WERI-Rb-1 (cell line): ENCODE results near the gene ANKRD60.

ENCODE experiments used
- DNase-seq: peaks from one replicate; pipeline ENCODE4 v3.0.0-alpha.2; 2020
- H3K27ac ChIP-seq: fragments of 250-450 bp; sonication (Bioruptor Pico); 2 replicates; pipeline ENCODE4 v1.5.1; 2020; ENCODE audit warnings: mild to moderate bottlenecking, moderate library complexity
- H3K27me3 ChIP-seq: fragments of 250-450 bp; sonication (Bioruptor Pico); 2 replicates; pipeline ENCODE4 v1.5.1; 2021; ENCODE audit warnings: mild to moderate bottlenecking, low read depth, moderate library complexity; ENCODE audit not compliant: insufficient read depth, severe bottlenecking
- H3K36me3 ChIP-seq: fragments of 250-450 bp; sonication (Bioruptor Pico); 2 replicates; pipeline ENCODE4 v1.5.1; 2020; ENCODE audit warnings: mild to moderate bottlenecking, moderate library complexity
- H3K4me3 ChIP-seq: 2 replicates; pipeline ENCODE4 v1.5.1; 2011; ENCODE audit warnings: low read depth, mild to moderate bottlenecking, control low read depth, low read length
- H3K9me3 ChIP-seq: fragments of 250-450 bp; sonication (Bioruptor Pico); 2 replicates; pipeline ENCODE4 v1.5.1; 2021; ENCODE audit warnings: mild to moderate bottlenecking, moderate library complexity; ENCODE audit not compliant: severe bottlenecking
- TF ChIP-seq, protein P1 (sequence below): IDR thresholded peaks from 2 replicates; pipeline ENCODE4 v1.5.1; 2011; ENCODE audit warnings: low read depth, mild to moderate bottlenecking, control low read depth, inconsistent platforms, low read length

The ANKRD60 gene

DNA sequence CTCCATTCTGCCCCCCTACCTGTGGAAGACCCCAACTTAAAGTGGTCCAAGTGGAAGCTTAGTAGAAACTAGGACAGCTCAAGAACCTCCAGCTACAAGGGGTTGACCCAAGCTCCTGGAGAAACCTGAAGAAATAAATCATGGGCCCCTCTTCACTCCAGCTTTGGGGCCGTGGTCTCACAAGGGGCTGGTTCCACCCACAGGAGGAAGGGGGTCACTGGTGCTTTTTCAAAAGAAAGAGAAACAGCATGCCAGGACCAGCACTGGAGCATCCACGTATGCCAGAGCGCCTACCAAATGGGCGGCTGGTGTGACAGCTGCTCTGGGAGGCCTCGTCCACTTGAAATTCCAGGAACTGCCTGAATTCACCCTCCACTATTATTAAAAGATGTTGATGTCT is 14.4 kb upstream of the ANKRD60 start:
- Histone ChIP-seq H3K4me3 (no peak overlapping the region), H3K27ac (no peak overlapping the region), H3K9me3 (no peaks in the 10 kb centered on the region), H3K36me3 (no peaks in the 10 kb centered on the region), H3K27me3 (peaks cover 6% of the 10 kb centered on the region)
- TF ChIP-seq, protein P1, sequence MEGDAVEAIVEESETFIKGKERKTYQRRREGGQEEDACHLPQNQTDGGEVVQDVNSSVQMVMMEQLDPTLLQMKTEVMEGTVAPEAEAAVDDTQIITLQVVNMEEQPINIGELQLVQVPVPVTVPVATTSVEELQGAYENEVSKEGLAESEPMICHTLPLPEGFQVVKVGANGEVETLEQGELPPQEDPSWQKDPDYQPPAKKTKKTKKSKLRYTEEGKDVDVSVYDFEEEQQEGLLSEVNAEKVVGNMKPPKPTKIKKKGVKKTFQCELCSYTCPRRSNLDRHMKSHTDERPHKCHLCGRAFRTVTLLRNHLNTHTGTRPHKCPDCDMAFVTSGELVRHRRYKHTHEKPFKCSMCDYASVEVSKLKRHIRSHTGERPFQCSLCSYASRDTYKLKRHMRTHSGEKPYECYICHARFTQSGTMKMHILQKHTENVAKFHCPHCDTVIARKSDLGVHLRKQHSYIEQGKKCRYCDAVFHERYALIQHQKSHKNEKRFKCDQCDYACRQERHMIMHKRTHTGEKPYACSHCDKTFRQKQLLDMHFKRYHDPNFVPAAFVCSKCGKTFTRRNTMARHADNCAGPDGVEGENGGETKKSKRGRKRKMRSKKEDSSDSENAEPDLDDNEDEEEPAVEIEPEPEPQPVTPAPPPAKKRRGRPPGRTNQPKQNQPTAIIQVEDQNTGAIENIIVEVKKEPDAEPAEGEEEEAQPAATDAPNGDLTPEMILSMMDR: no peak
- no peak for DNase-seq

DNA sequence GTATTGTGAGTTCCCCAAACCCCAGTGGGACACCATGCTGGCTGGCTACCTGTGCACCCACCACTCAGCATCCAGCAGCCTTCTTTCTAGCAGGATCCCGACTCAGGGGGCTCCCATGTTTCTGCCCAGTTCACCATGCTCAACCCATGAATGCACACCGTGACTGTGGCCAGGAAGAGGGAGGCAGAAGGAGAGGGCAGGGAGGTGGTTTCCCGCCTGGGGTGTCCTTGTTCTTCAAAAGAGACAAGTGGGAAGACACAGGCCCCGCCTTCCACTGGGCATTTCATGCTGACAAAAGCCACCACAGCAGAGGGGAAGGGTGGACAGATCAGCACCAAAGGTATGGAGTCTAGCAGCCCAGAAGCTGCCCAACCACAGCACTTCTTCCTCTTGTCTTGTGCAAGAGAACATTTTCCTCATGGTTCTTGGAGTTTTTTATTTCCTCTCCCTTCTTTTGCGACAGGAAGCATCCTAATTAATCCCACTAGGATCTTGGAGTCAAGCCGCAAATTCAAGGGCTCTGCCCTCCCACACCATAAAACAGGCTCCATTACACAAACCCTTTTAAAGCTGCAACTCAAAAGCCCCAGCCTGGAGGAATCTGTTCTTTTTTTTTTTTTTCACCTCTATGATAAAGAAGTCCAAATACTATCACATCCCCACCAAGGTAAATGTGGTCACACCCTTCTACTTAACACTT is 13.5 kb upstream of the ANKRD60 start:
- H3K36me3 ChIP-seq: no peaks in the 10 kb centered on the region

DNA sequence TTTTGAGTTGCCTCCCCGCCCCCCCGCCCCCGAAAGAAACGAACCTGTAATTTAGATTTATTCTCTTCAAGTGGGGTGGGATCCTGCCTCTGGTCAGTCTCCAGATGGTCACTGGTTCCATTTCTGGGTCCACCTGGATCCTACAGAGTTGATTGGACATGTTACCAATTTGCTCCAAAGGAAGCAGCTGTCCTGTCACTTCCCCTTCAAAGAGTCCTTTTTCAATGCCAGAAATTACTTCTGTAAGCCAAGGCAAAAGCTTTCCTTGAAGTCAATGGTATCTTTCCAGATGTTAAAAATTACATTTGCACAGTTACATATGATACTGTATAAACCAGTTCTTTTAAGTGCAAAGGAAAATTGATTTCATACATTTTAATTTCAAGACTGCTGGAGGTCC is 12.0 kb upstream of the ANKRD60 start:
- H3K27me3 ChIP-seq: peaks cover 21% of the 10 kb centered on the region
- DNase-seq: no peak
- no peak overlapping the region for H3K27ac ChIP-seq
- no peaks in the 10 kb centered on the region for H3K36me3 ChIP-seq
- TF ChIP-seq, protein P1: no peak
- H3K9me3 ChIP-seq: no peaks in the 10 kb centered on the region
- no peak overlapping the region for H3K4me3 ChIP-seq

More for the DNA sequence above, 13.5 kb upstream of the ANKRD60 start:
- no peak overlapping the region for H3K4me3 ChIP-seq
- no peaks in the 10 kb centered on the region for H3K9me3 ChIP-seq
- no peak for DNase-seq
- H3K27me3 ChIP-seq: peaks cover 7% of the 10 kb centered on the region
- TF ChIP-seq, protein P1: no peak
- H3K27ac ChIP-seq: no peak overlapping the region

DNA sequence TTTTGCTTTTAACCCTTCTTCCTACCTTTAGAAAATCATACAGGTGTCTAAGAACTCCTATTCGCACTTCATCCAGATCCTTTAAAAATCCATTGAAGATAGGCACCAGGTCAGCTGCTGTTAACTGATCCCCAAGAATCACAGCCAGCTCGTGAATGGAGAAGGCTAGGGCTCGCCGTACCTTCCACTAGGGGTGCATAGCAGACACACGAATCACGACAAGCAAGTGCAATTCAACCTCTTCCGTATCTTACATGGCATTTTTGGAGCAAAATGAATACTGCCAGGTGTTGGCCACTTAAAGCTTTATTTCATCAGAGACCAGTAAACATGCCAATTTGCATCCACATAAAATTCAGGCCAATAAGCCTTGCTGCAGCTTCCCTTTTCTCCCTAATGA is 10.8 kb upstream of the ANKRD60 start:
- no peak for DNase-seq
- Histone ChIP-seq H3K27ac (no peak overlapping the region), H3K27me3 (peaks cover 34% of the 10 kb centered on the region), H3K4me3 (no peak overlapping the region), H3K36me3 (no peaks in the 10 kb centered on the region), H3K9me3 (no peaks in the 10 kb centered on the region)
- TF ChIP-seq, protein P1: 0 out of 2 replicates have a peak, but pooled peaks have one; percentile 7

DNA sequence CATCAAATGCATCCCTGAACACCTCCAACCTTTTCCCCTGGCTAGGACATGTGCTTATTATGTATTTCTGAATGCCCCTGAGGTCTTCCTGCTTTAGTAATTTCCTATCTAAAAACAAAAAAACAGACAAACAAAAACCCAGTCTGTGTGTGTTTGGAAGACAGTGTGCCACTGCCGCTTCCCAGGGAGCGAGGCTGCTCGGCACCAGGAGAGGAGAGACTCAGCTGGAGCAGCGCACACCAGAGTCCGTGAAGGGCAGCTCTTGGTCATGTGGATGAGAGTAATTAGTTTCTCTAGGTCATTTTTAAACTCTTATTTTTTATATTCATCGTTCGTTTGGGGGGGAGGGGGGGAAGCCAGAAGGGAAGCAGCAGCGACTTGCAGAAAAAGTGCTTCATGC is 10.0 kb upstream of the ANKRD60 start:
- DNase-seq: no peak
- no peak overlapping the region for H3K4me3 ChIP-seq
- H3K9me3 ChIP-seq: no peaks in the 10 kb centered on the region
- no peaks in the 10 kb centered on the region for H3K36me3 ChIP-seq
- no peak overlapping the region for H3K27ac ChIP-seq
- H3K27me3 ChIP-seq: peaks cover 40% of the 10 kb centered on the region
- TF ChIP-seq, protein P1: no peak
